Endothelial cell (in vitro differentiated cells): Measurements from ENCODE around the gene DPM3. TPM values are rescaled to one million over a fixed set of nuclear protein-coding genes. Genes with fewer than 3 reads are reported as not detected.
A peak's percentile ranks its signal among the peaks of the same experiment; 100 is the strongest.

Experiments used
- DNase-seq: peaks from one replicate; pipeline ENCODE4 v3.0.0; 2021; ENCODE audit warnings: low spot score
- H3K27ac Mint-ChIP-seq: one replicate; pipeline ENCODE4 v1.8.0; 2021; ENCODE audit warnings: mixed read lengths, inconsistent platforms; ENCODE audit not compliant: unreplicated experiment
- H3K27me3 Mint-ChIP-seq: one replicate; pipeline ENCODE4 v1.8.0; 2021; ENCODE audit warnings: mild to moderate bottlenecking, moderate library complexity, mixed read lengths, inconsistent platforms; ENCODE audit not compliant: unreplicated experiment
- H3K36me3 Mint-ChIP-seq: one replicate; pipeline ENCODE4 v1.8.0; 2021; ENCODE audit warnings: mild to moderate bottlenecking, low read depth, mixed read lengths, inconsistent platforms; ENCODE audit not compliant: unreplicated experiment
- H3K4me1 Mint-ChIP-seq: one replicate; pipeline ENCODE4 v1.8.0; 2021; ENCODE audit warnings: mild to moderate bottlenecking, mixed read lengths, inconsistent platforms; ENCODE audit not compliant: unreplicated experiment
- H3K4me3 Mint-ChIP-seq: one replicate; pipeline ENCODE4 v1.8.0; 2021; ENCODE audit warnings: mild to moderate bottlenecking, mixed read lengths, inconsistent platforms; ENCODE audit not compliant: unreplicated experiment
- H3K9me3 Mint-ChIP-seq: one replicate; pipeline ENCODE4 v1.8.0; 2021; ENCODE audit warnings: mixed read lengths, inconsistent platforms; ENCODE audit not compliant: unreplicated experiment
- total RNA-seq: library from RNA; stranded (reverse); fragmentation: NEBNext Ultra II Directional; extraction: Animal tissue kit (Norgen Biotek cat#: 25700); gene quantifications from one replicate; pipeline ENCODE4 v1.2.1, GENCODE V29; 2021; ENCODE audit not compliant: unreplicated experiment
- TF ChIP-seq, protein P1 (sequence below): fragments of 200-600 bp; sonication (generic); IDR thresholded peaks from one replicate; pipeline ENCODE4 v1.5.0; 2021; ENCODE audit warnings: antibody characterized with exemption; ENCODE audit not compliant: unreplicated experiment

DPM3 gene
- total RNA-seq, 1 donor from 2014 or later, result 39.2 TPM

DNA sequence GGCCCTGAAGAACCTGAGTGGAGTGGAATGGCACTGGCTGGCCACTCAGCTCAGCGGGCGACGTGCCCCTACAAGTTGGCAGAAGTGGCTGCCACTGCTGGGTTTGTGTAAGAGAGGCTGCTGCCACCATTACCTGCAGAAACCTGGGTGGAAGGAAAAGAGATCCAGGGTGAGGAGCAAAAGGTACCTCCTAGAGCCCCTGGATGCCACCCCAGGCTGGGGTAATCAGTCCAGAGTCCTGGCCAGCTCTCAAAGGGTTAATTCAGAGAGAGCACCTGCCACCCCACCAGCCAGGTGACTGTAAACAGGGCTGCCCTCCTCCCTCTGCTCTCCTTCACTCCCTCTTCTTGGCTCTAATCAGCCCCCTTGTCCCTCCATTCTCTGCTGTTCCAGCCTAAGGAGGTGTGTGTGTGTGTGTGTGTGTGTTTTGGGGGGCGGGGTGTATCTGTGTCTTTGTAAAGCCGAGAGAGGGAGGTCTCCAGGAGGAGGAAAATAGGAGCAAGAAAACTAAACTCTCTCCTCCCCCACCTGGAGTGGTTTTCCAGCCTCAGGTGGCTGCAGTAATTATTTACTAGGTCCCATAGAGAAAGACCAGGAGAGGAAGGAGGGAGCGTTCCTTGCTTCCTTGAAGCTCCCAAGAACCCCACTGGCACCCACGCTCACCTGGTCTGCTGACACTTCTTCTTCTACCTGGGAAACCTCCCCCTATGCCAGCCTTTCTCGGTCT, 45.9 kb upstream of the DPM3 start:
- TF ChIP-seq, protein P1, sequence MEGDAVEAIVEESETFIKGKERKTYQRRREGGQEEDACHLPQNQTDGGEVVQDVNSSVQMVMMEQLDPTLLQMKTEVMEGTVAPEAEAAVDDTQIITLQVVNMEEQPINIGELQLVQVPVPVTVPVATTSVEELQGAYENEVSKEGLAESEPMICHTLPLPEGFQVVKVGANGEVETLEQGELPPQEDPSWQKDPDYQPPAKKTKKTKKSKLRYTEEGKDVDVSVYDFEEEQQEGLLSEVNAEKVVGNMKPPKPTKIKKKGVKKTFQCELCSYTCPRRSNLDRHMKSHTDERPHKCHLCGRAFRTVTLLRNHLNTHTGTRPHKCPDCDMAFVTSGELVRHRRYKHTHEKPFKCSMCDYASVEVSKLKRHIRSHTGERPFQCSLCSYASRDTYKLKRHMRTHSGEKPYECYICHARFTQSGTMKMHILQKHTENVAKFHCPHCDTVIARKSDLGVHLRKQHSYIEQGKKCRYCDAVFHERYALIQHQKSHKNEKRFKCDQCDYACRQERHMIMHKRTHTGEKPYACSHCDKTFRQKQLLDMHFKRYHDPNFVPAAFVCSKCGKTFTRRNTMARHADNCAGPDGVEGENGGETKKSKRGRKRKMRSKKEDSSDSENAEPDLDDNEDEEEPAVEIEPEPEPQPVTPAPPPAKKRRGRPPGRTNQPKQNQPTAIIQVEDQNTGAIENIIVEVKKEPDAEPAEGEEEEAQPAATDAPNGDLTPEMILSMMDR, result no peak
- Mint-ChIP-seq H3K36me3 (peaks cover 15% of the 10 kb centered on the region), H3K4me1 (no peaks in the 10 kb centered on the region), H3K27me3 (peaks cover 11% of the 10 kb centered on the region), H3K9me3 (no peaks in the 10 kb centered on the region), H3K4me3 (no peak overlapping the region), H3K27ac (no peak overlapping the region)
- DNase-seq, result no peak

DNA sequence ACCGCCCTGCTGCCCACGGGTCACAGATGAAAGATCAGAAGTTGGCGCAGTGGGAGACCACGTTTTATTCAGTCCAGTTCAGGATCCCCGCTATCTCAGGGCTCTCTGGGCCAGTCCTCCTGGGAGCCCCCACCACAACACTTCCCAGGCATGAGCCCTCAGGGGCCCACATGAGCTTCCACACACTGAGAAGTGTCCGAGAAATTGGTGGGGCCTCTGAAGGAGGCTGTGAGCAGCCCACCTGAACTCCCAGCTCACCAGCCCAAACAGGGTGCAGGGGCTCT, 45.4 kb upstream of the DPM3 start:
- H3K4me3 Mint-ChIP-seq, result no peak overlapping the region
- H3K4me1 Mint-ChIP-seq, result no peaks in the 10 kb centered on the region
- no peak overlapping the region for H3K27ac Mint-ChIP-seq
- H3K36me3 Mint-ChIP-seq, result peaks cover 15% of the 10 kb centered on the region
- H3K27me3 Mint-ChIP-seq, result peaks cover 11% of the 10 kb centered on the region
- no peaks in the 10 kb centered on the region for H3K9me3 Mint-ChIP-seq
- TF ChIP-seq, protein P1, result no peak
- DNase-seq, result no peak

DNA sequence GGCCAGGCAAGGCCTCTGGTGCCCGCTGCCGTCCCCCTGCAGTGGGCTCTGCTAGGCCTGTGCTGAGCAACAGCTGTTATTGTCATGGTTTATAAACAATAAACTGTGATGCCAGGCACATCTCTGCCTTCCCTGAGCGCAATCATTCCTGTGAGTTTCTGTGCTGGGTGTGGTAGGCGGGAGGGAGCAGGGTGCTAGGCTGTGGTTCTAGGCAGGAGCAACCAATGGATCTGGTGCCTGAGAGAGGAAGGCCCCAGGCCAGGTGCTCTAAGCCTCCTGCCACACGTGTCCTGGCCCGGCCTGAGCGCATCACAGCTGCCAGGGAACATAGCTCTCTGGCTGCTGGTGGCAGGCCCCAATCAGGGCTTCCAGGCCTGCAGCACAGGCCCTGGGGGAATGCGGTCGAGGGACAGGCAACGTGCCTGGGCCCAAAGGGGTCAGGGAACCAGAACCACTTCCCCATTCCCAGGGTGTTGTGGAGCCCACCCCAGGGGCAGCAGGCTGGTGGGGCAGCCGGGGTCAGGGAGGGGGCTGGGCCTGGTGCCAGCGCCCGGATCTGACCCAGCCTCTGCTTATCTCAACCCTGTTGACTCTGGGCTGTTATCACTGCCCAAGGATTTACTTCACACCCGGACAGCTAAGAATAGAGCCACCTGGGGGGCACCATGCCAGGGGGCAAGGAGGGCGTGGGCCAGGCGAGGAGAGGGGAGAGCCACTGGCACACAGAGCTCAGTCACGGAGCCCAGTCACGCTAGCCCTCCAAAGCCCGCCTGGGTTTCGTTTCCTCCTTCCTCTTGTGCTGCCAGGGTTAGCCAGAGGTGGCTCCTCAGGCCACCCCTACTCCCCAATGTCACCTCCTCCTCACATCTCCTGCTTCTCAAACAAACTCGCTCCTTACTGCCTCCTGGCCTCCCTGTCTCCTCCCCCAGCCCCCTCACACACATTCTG, 44.8 kb upstream of the DPM3 start:
- peaks cover 15% of the 10 kb centered on the region for H3K36me3 Mint-ChIP-seq
- no peak overlapping the region for H3K27ac Mint-ChIP-seq
- DNase-seq, result no peak
- H3K9me3 Mint-ChIP-seq, result no peaks in the 10 kb centered on the region
- H3K27me3 Mint-ChIP-seq, result peaks cover 11% of the 10 kb centered on the region
- TF ChIP-seq, protein P1, result no peak
- no peak overlapping the region for H3K4me3 Mint-ChIP-seq
- no peaks in the 10 kb centered on the region for H3K4me1 Mint-ChIP-seq

DNA sequence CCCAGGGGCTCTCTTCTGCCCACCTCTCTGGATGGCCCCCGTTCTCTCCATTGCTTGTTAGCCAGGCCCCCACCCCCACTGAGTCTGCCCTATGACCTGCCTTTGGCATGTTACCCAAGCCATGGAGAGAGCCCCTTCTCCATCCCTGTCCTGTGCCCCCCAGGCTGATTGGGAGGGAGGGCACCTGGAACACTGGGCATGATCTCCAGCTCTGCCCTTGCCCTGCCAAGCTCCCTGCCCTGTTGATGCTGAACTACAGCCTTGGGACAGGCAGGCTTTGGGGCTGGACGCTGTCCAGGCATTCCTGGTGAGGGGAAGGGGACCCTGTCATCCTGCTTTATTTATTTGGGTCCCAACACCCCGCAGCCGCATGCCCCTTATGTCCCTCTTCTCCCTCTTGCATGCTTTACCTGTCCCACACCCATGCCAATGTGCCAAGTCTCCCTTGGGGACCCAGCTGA, 44.0 kb upstream of the DPM3 start:
- no peaks in the 10 kb centered on the region for H3K9me3 Mint-ChIP-seq
- peaks cover 11% of the 10 kb centered on the region for H3K27me3 Mint-ChIP-seq
- no peaks in the 10 kb centered on the region for H3K4me1 Mint-ChIP-seq
- TF ChIP-seq, protein P1, result no peak
- peaks cover 15% of the 10 kb centered on the region for H3K36me3 Mint-ChIP-seq
- DNase-seq, result no peak
- no peak overlapping the region for H3K27ac Mint-ChIP-seq
- no peak overlapping the region for H3K4me3 Mint-ChIP-seq

DNA sequence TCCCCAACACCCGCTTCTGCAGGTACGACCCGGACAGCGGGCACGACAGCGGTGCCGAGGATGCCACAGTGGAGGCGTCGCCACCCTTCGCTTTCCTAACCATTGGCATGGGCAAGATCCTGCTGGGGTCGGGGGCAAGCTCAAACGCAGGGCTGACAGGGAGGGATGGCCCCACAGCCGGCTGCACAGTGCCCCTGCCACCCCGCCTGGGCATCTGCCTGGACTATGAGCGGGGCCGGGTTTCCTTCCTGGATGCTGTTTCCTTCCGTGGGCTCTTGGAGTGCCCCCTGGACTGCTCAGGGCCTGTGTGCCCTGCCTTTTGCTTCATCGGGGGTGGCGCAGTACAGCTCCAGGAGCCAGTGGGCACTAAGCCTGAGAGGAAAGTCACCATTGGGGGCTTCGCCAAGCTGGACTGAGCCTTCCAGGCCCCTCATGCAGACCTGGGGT, 43.5 kb upstream of the DPM3 start:
- Mint-ChIP-seq H3K27ac (no peak overlapping the region), H3K4me3 (peak overlapping the region; percentile 19), H3K27me3 (peaks cover 11% of the 10 kb centered on the region), H3K36me3 (peaks cover 19% of the 10 kb centered on the region), H3K9me3 (no peaks in the 10 kb centered on the region), H3K4me1 (no peaks in the 10 kb centered on the region)
- DNase-seq, result no peak
- TF ChIP-seq, protein P1, result no peak
